SIG-M5 treated with dmso at 0.1 percent for 504 hours (cell line): ENCODE measurements around the gene CRAT.

Source experiments
- DNase-seq: peaks from one replicate; lab custom pipeline; 2025; ENCODE audit not compliant: unreplicated experiment; lab: John Stamatoyannopoulos, UW

Gene CRAT

DNA sequence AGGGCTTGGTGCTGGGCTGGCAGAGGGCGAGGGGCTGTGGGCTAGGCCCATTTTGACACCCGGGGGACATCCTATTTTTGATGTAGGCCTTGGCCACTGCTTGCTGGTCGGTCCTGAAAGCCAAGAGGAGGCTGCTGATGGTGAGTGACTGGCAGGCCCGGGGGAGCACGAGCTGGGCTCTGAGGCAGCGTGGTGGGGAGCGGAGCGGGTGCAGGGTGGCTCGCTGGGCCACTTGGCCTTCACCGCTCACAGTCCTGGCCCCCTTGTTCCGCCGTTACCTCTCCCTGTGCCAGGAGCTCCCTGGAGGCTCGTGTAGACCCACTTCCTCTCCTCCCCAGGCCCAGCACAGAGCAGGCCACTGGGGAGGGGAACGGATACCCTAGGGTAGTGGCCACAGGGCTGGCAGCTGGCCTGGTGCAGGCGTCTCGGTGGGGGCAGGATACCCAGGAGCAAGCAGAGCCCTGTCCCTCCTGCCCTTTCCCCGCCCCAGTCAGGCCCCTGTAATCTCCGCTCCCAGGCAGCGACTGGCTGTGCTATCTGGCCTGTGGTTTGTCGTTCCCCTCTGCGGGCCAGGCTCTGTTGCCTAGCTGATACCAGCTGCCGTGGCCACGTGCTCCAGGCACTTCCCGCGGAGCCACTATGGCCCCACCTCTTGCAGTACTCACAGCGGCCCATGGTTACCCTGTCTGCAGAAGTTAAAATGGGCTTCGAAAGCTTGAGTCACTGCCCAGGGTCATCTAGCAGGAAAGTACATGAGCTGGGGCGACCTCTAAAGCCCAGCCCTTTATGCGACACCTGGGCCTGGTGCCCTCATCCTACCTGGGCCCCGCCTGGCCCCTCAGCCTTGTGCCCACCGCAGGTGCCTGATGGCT, 41.4 kb downstream of the CRAT start:
- DNase-seq = peak; percentile 52

GRCh38 chr9:129068110-129068509, 42.5 kb downstream of the CRAT start:
- no peak for DNase-seq

DNA sequence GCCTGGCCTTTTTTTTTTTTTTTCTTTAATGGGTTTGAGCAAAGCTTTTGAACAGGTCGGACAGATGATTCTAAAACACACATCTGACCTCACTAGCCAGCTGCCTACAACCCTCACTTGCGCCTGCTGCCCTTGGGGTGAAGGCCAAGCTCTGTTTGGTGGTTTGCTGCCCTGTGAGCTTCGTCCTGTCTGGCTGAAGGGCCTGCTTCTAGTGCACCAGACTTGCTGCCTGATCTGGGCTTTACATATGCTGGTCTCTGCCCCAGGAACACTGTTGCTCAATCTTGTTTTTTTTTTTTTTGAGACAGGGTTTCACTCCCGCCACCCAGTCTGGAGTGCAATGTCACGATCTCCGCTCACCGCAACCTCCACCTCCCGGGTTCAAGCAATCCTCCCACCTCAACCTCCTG, 46.1 kb downstream of the CRAT start:
- no peak for DNase-seq

DNA sequence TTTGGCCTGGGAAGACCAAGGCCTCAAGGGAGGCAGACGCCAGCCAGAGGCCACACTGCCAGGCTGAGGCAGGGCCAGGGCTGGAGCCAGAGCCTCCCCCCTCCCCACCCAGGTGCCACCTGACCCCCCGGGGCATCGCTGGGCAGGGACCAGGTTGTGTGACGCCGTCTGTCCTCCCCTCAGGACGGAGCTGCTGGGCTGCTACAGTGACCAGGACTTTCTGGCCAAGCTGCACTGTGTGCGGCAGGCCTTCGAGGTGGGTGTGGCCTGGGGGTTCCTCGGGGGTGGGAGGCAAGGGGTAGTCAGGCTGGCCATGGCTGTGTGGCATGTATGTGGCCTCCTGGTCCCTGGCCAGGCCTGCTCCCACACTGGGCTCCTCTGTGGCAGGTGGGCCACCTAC, 47.5 kb downstream of the CRAT start:
- DNase-seq = no peak

GRCh38 chr9:129060991-129061390, 49.6 kb downstream of the CRAT start:
- no peak for DNase-seq

GRCh38 chr9:129059796-129060785, 50.5 kb downstream of the CRAT start:
- DNase-seq = no peak

- DNase-seq = no peak
Measured at GRCh38 chr9:129058965-129059795, 51.4 kb downstream of the CRAT start.

- DNase-seq = no peak
Measured at GRCh38 chr9:129054163-129054851, 56.3 kb downstream of the CRAT start.

- no peak for DNase-seq
Measured at GRCh38 chr9:129053020-129053419, 57.6 kb downstream of the CRAT start.

GRCh38 chr9:129052592-129052991, 58.0 kb downstream of the CRAT start:
- DNase-seq = no peak
